ENCODE measurements around the gene HMGCR.
A peak's percentile ranks its signal among the peaks of the same experiment; 100 is the strongest.

Gene HMGCR

GRCh38 chr5:75319638-75320037, 17.4 kb upstream of the HMGCR start:
- no peak overlapping the region for H3K14ac ChIP-seq (ENCODE audit: low read length in 2 of 2)
- no peak overlapping the region for H4K91ac ChIP-seq (ENCODE audit: low read length)
- H3K4me2 ChIP-seq (ENCODE audit: low read length, poor library complexity, severe bottlenecking), result no peak overlapping the region
- no peak overlapping the region for H3K4me3 ChIP-seq (ENCODE audit: insufficient read depth in 1 of 2, low read depth in 1 of 2, low read length in 2 of 2)
- H3K23ac ChIP-seq (ENCODE audit: low read length in 2 of 2), result no peak overlapping the region
- H3K27ac ChIP-seq (ENCODE audit: low read length, poor library complexity, severe bottlenecking), result peak overlapping the region; percentile 93
- no peak overlapping the region for H2BK5ac ChIP-seq (ENCODE audit: low read depth, low read length, poor library complexity, severe bottlenecking)
- no peak overlapping the region for H2BK120ac ChIP-seq (ENCODE audit: low read depth, low read length)
- no peaks in the 10 kb centered on the region for H3K79me1 ChIP-seq (replicated peaks; ENCODE audit: low read length, poor library complexity, severe bottlenecking)
- no peaks in the 10 kb centered on the region for H3K9me3 ChIP-seq (ENCODE audit: control insufficient read depth, low read length)
- no peak overlapping the region for H3K9ac ChIP-seq (ENCODE audit: low read length)
- H3K18ac ChIP-seq (ENCODE audit: low read depth in 1 of 2, low read length in 2 of 2), result no peak overlapping the region
- no peak overlapping the region for H2BK15ac ChIP-seq (ENCODE audit: low read depth, poor library complexity, severe bottlenecking)
- H3K4ac ChIP-seq (ENCODE audit: low read depth in 1 of 2, low read length in 2 of 2), result no peak overlapping the region
- WGBS, result 81% methylated on average over 1 of the region's 1 CpG
- no peak overlapping the region for H2AFZ ChIP-seq (ENCODE audit: low read depth, low read length)
- peaks cover 13% of the 10 kb centered on the region for H3K4me1 ChIP-seq (ENCODE audit: control insufficient read depth, insufficient read depth, low read depth, low read length)
- no peaks in the 10 kb centered on the region for H3K36me3 ChIP-seq (ENCODE audit: control insufficient read depth in 1 of 2, insufficient read depth in 2 of 2, low read depth in 1 of 2, low read length in 2 of 2)
- no peaks in the 10 kb centered on the region for H3K27me3 ChIP-seq (ENCODE audit: control insufficient read depth in 1 of 2, insufficient read depth in 1 of 2, low read length in 2 of 2)
- no peak for DNase-seq
- H2AK5ac ChIP-seq (ENCODE audit: low read length, severe bottlenecking), result peak overlapping the region; percentile 45
- no peak overlapping the region for H2BK12ac ChIP-seq (ENCODE audit: low read length in 2 of 2)
- no peak overlapping the region for H4K8ac ChIP-seq (ENCODE audit: low read length)

GRCh38 chr5:75320371-75320770, 16.6 kb upstream of the HMGCR start:
- Histone ChIP-seq H3K23ac (ENCODE audit: low read length in 2 of 2) (no peak overlapping the region), H3K4me1 (ENCODE audit: control insufficient read depth, insufficient read depth, low read depth, low read length) (peaks cover 13% of the 10 kb centered on the region), H2AK5ac (ENCODE audit: low read length, severe bottlenecking) (peak overlapping the region; percentile 51), H3K4me2 (ENCODE audit: low read length, poor library complexity, severe bottlenecking) (no peak overlapping the region), H3K27me3 (ENCODE audit: control insufficient read depth in 1 of 2, insufficient read depth in 1 of 2, low read length in 2 of 2) (no peaks in the 10 kb centered on the region), H4K8ac (ENCODE audit: low read length) (no peak overlapping the region), H2AFZ (ENCODE audit: low read depth, low read length) (no peak overlapping the region), H2BK15ac (ENCODE audit: low read depth, poor library complexity, severe bottlenecking) (no peak overlapping the region), H3K9ac (ENCODE audit: low read length) (peak overlapping the region; percentile 29), H2BK5ac (ENCODE audit: low read depth, low read length, poor library complexity, severe bottlenecking) (peak overlapping the region; percentile 74), H2BK12ac (ENCODE audit: low read length in 2 of 2) (no peak overlapping the region), H3K79me1 (replicated peaks; ENCODE audit: low read length, poor library complexity, severe bottlenecking) (no peaks in the 10 kb centered on the region), H3K18ac (ENCODE audit: low read depth in 1 of 2, low read length in 2 of 2) (no peak overlapping the region), H3K14ac (ENCODE audit: low read length in 2 of 2) (no peak overlapping the region), H2BK120ac (ENCODE audit: low read depth, low read length) (no peak overlapping the region), H3K4ac (ENCODE audit: low read depth in 1 of 2, low read length in 2 of 2) (no peak overlapping the region), H4K91ac (ENCODE audit: low read length) (no peak overlapping the region), H3K4me3 (ENCODE audit: insufficient read depth in 1 of 2, low read depth in 1 of 2, low read length in 2 of 2) (no peak overlapping the region), H3K9me3 (ENCODE audit: control insufficient read depth, low read length) (no peaks in the 10 kb centered on the region), H3K36me3 (ENCODE audit: control insufficient read depth in 1 of 2, insufficient read depth in 2 of 2, low read depth in 1 of 2, low read length in 2 of 2) (no peaks in the 10 kb centered on the region), H3K27ac (ENCODE audit: low read length, poor library complexity, severe bottlenecking) (peak overlapping the region; percentile 93)
- WGBS, result 73% methylated on average over 7 of the region's 7 CpGs
- DNase-seq, result peak; percentile 13

GRCh38 chr5:75322066-75322465, 15.0 kb upstream of the HMGCR start:
- Histone ChIP-seq H4K8ac (ENCODE audit: low read length) (no peak overlapping the region), H2BK120ac (ENCODE audit: low read depth, low read length) (no peak overlapping the region), H3K18ac (ENCODE audit: low read depth in 1 of 2, low read length in 2 of 2) (no peak overlapping the region), H3K4me2 (ENCODE audit: low read length, poor library complexity, severe bottlenecking) (no peak overlapping the region), H3K4me1 (ENCODE audit: control insufficient read depth, insufficient read depth, low read depth, low read length) (peaks cover 13% of the 10 kb centered on the region), H3K14ac (ENCODE audit: low read length in 2 of 2) (no peak overlapping the region), H3K79me1 (replicated peaks; ENCODE audit: low read length, poor library complexity, severe bottlenecking) (no peaks in the 10 kb centered on the region), H2BK5ac (ENCODE audit: low read depth, low read length, poor library complexity, severe bottlenecking) (no peak overlapping the region), H3K27ac (ENCODE audit: low read length, poor library complexity, severe bottlenecking) (peak overlapping the region; percentile 95), H3K9me3 (ENCODE audit: control insufficient read depth, low read length) (no peaks in the 10 kb centered on the region), H3K4me3 (ENCODE audit: insufficient read depth in 1 of 2, low read depth in 1 of 2, low read length in 2 of 2) (no peak overlapping the region), H2AK5ac (ENCODE audit: low read length, severe bottlenecking) (peak overlapping the region; percentile 29), H3K23ac (ENCODE audit: low read length in 2 of 2) (no peak overlapping the region), H3K27me3 (ENCODE audit: control insufficient read depth in 1 of 2, insufficient read depth in 1 of 2, low read length in 2 of 2) (no peaks in the 10 kb centered on the region), H2BK15ac (ENCODE audit: low read depth, poor library complexity, severe bottlenecking) (no peak overlapping the region), H2AFZ (ENCODE audit: low read depth, low read length) (no peak overlapping the region), H3K36me3 (ENCODE audit: control insufficient read depth in 1 of 2, insufficient read depth in 2 of 2, low read depth in 1 of 2, low read length in 2 of 2) (no peaks in the 10 kb centered on the region), H3K9ac (ENCODE audit: low read length) (no peak overlapping the region), H4K91ac (ENCODE audit: low read length) (no peak overlapping the region), H2BK12ac (ENCODE audit: low read length in 2 of 2) (no peak overlapping the region), H3K4ac (ENCODE audit: low read depth in 1 of 2, low read length in 2 of 2) (no peak overlapping the region)
- 77% methylated on average over 5 of the region's 5 CpGs for WGBS
- no peak for DNase-seq

- no peak overlapping the region for H3K14ac ChIP-seq (ENCODE audit: low read length in 2 of 2)
- H2BK5ac ChIP-seq (ENCODE audit: low read depth, low read length, poor library complexity, severe bottlenecking), result no peak overlapping the region
- no peak overlapping the region for H3K18ac ChIP-seq (ENCODE audit: low read depth in 1 of 2, low read length in 2 of 2)
- H3K4me3 ChIP-seq (ENCODE audit: insufficient read depth in 1 of 2, low read depth in 1 of 2, low read length in 2 of 2), result no peak overlapping the region
- H3K4ac ChIP-seq (ENCODE audit: low read depth in 1 of 2, low read length in 2 of 2), result no peak overlapping the region
- H3K79me1 ChIP-seq (replicated peaks; ENCODE audit: low read length, poor library complexity, severe bottlenecking), result no peaks in the 10 kb centered on the region
- no peak overlapping the region for H3K9ac ChIP-seq (ENCODE audit: low read length)
- no peak overlapping the region for H4K8ac ChIP-seq (ENCODE audit: low read length)
- no peak overlapping the region for H2BK12ac ChIP-seq (ENCODE audit: low read length in 2 of 2)
- H2BK120ac ChIP-seq (ENCODE audit: low read depth, low read length), result no peak overlapping the region
- H2AK5ac ChIP-seq (ENCODE audit: low read length, severe bottlenecking), result no peak overlapping the region
- H3K4me2 ChIP-seq (ENCODE audit: low read length, poor library complexity, severe bottlenecking), result no peak overlapping the region
- no peak overlapping the region for H4K91ac ChIP-seq (ENCODE audit: low read length)
- no peaks in the 10 kb centered on the region for H3K9me3 ChIP-seq (ENCODE audit: control insufficient read depth, low read length)
- H3K36me3 ChIP-seq (ENCODE audit: control insufficient read depth in 1 of 2, insufficient read depth in 2 of 2, low read depth in 1 of 2, low read length in 2 of 2), result no peaks in the 10 kb centered on the region
- H3K27me3 ChIP-seq (ENCODE audit: control insufficient read depth in 1 of 2, insufficient read depth in 1 of 2, low read length in 2 of 2), result no peaks in the 10 kb centered on the region
- no peak overlapping the region for H3K23ac ChIP-seq (ENCODE audit: low read length in 2 of 2)
- no peak overlapping the region for H3K27ac ChIP-seq (ENCODE audit: low read length, poor library complexity, severe bottlenecking)
- H2AFZ ChIP-seq (ENCODE audit: low read depth, low read length), result no peak overlapping the region
- H2BK15ac ChIP-seq (ENCODE audit: low read depth, poor library complexity, severe bottlenecking), result no peak overlapping the region
- 89% methylated on average over 1 of the region's 1 CpG for WGBS
- DNase-seq, result no peak
- peaks cover 10% of the 10 kb centered on the region for H3K4me1 ChIP-seq (ENCODE audit: control insufficient read depth, insufficient read depth, low read depth, low read length)
Observed at GRCh38 chr5:75324791-75325190, 12.2 kb upstream of the HMGCR start.
